Neural progenitor cell (in vitro differentiated cells): ENCODE results near the gene EPPIN. TPM values are rescaled to one million over a fixed set of nuclear protein-coding genes. Genes with fewer than 3 reads are reported as not detected.

Source experiments
- DNase-seq: peaks from one replicate; pipeline ENCODE4 v3.0.0-alpha.2; 2016; ENCODE audit warnings: low spot score
- H2AFZ ChIP-seq: fragments of 200-600 bp; sonication (generic); replicated peaks from 2 replicates; pipeline ENCODE4 v1.6.1; 2016; ENCODE audit warnings: antibody characterized with exemption
- H3F3A ChIP-seq: fragments of 200-600 bp; sonication (generic); 2 replicates; pipeline ENCODE4 v1.6.1; 2016; ENCODE audit warnings: antibody characterized with exemption, low read depth
- H3K27ac ChIP-seq: fragments of 200-600 bp; sonication (generic); 2 replicates; pipeline ENCODE4 v1.5.1; 2016; ENCODE audit warnings: mild to moderate bottlenecking
- H3K27me3 ChIP-seq: fragments of 200-600 bp; sonication (generic); 2 replicates; pipeline ENCODE4 v1.6.1; 2016; ENCODE audit warnings: mild to moderate bottlenecking, moderate library complexity
- H3K36me3 ChIP-seq: fragments of 200-600 bp; sonication (generic); 2 replicates; pipeline ENCODE4 v1.5.1; 2016
- H3K4me1 ChIP-seq: fragments of 200-600 bp; sonication (generic); 2 replicates; pipeline ENCODE4 v1.6.1; 2016; ENCODE audit warnings: mixed run types
- H3K4me2 ChIP-seq: fragments of 200-600 bp; sonication (generic); 2 replicates; pipeline ENCODE4 v1.6.1; 2016
- H3K4me3 ChIP-seq: fragments of 200-600 bp; sonication (generic); 2 replicates; pipeline ENCODE4 v1.5.1; 2016
- H3K79me2 ChIP-seq: fragments of 200-600 bp; sonication (generic); 2 replicates; pipeline ENCODE4 v1.6.1; 2016; ENCODE audit warnings: low read depth
- H3K9ac ChIP-seq: fragments of 200-600 bp; sonication (generic); 2 replicates; pipeline ENCODE4 v1.6.1; 2016
- H3K9me3 ChIP-seq: fragments of 200-600 bp; sonication (generic); 2 replicates; pipeline ENCODE4 v1.5.1; 2016; ENCODE audit warnings: low read depth
- H4K20me1 ChIP-seq: fragments of 200-600 bp; sonication (generic); 2 replicates; pipeline ENCODE4 v1.6.1; 2016; ENCODE audit warnings: low read depth
- H3K27ac Mint-ChIP-seq: 3 replicates; pipeline ENCODE4 v1.8.0; 2021; ENCODE audit warnings: mixed read lengths
- H3K27me3 Mint-ChIP-seq: 2 replicates; pipeline ENCODE4 v1.8.0; 2022; ENCODE audit warnings: low read depth, mild to moderate bottlenecking, inconsistent platforms, moderate library complexity, mixed read lengths; ENCODE audit not compliant: insufficient read depth
- H3K36me3 Mint-ChIP-seq: 3 replicates; pipeline ENCODE4 v1.8.0; 2021; ENCODE audit warnings: mixed read lengths
- H3K4me1 Mint-ChIP-seq: 3 replicates; pipeline ENCODE4 v1.8.0; 2021; ENCODE audit warnings: mixed read lengths
- H3K4me3 Mint-ChIP-seq: 3 replicates; pipeline ENCODE4 v1.8.0; 2021; ENCODE audit warnings: mild to moderate bottlenecking, moderate library complexity, mixed read lengths
- H3K9me3 Mint-ChIP-seq: 3 replicates; pipeline ENCODE4 v1.8.0; 2020; ENCODE audit warnings: mixed read lengths
- EZH2 ChIP-seq: fragments of 200-600 bp; sonication (generic); IDR thresholded peaks from 2 replicates; pipeline ENCODE4 v1.6.1; 2017; ENCODE audit warnings: antibody characterized with exemption, mild to moderate bottlenecking, moderate library complexity
- EZH2phosphoT487 ChIP-seq: fragments of 200-600 bp; sonication (generic); IDR thresholded peaks from 2 replicates; pipeline ENCODE4 v1.6.1; 2017; ENCODE audit warnings: antibody characterized with exemption
- total RNA-seq: library from RNA; depleted of rRNA; stranded (reverse); fragments of >200 nt; gene quantifications from 2 replicates; pipeline ENCODE4 v1.2.3, GENCODE V29; 2015; ENCODE audit warnings: low replicate concordance
- TF ChIP-seq, protein P1 (sequence below): fragments of 200-600 bp; sonication (generic); IDR thresholded peaks from 2 replicates; pipeline ENCODE4 v1.5.1; 2017; ENCODE audit warnings: antibody characterized with exemption, mild to moderate bottlenecking

The EPPIN gene
- total RNA-seq, 1 donor from 2014 or later: not detected

DNA sequence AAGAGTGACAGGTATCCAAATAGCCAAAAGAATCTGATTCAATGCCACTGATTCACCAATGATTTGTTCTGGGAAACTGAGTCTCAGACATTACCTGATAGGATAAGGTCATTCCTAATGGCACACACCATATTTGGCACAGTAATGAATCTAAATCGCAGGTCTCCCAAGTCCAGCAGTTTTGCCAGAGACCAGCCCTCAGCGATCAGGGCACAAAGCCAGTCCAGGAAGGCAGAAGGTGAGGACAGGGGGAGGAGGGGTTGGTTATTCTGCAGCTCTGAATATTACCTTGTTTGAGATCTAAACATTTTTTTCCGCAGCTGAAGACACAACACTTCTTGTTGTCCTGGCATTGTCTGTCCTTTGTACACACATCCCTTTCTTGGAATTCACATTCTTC, 1.9 kb downstream of the EPPIN start:
- H3K9me3 ChIP-seq: no peaks in the 10 kb centered on the region

DNA sequence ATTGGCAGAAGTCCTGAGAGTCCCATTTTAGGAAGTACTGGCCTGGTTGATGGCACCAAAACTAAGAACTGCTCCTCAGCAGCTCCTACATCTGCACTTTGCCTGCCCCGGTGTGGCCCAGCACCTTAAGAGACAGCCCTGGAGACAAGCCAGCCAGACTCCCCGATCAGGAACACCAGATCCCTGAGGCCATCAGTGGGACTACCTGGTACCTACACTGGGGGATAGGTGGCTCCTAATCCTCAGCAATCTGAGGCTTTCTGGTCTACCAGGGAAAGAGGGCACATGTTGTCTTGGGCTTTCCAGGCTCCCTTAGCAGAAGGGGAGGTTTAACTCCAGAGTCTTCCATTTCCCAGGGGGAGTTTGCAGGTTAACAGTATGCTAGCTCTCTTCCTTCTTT, 7.8 kb downstream of the EPPIN start, which contains the start of gene WFDC6:
TSS of gene WFDC6 (minus strand) at position 101 of the 400 bp plus-strand sequence. CDS start at position 26, 75 bp downstream.
- no peak within 1 kb of the TSS for H3K27ac ChIP-seq
- H3K79me2 ChIP-seq: no peaks in the 10 kb centered on the region
- H3F3A ChIP-seq: no peaks in the 10 kb centered on the region
- TF ChIP-seq EZH2 (no peak), EZH2phosphoT487 (no peak)
- TF ChIP-seq, protein P1, sequence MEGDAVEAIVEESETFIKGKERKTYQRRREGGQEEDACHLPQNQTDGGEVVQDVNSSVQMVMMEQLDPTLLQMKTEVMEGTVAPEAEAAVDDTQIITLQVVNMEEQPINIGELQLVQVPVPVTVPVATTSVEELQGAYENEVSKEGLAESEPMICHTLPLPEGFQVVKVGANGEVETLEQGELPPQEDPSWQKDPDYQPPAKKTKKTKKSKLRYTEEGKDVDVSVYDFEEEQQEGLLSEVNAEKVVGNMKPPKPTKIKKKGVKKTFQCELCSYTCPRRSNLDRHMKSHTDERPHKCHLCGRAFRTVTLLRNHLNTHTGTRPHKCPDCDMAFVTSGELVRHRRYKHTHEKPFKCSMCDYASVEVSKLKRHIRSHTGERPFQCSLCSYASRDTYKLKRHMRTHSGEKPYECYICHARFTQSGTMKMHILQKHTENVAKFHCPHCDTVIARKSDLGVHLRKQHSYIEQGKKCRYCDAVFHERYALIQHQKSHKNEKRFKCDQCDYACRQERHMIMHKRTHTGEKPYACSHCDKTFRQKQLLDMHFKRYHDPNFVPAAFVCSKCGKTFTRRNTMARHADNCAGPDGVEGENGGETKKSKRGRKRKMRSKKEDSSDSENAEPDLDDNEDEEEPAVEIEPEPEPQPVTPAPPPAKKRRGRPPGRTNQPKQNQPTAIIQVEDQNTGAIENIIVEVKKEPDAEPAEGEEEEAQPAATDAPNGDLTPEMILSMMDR: no peak
- H3K36me3 ChIP-seq: no peaks in the 10 kb centered on the region
- Mint-ChIP-seq H3K27ac (no peak within 1 kb of the TSS), H3K4me3 (no peak within 1 kb of the TSS), H3K4me1 (no peaks in the 10 kb centered on the region), H3K27me3 (peaks cover 8% of the 10 kb centered on the region), H3K36me3 (no peaks in the 10 kb centered on the region), H3K9me3 (no peaks in the 10 kb centered on the region)
- H2AFZ ChIP-seq: no peak within 1 kb of the TSS
- no peak within 1 kb of the TSS for H3K9ac ChIP-seq
- H4K20me1 ChIP-seq: no peaks in the 10 kb centered on the region
- H3K4me3 ChIP-seq: no peak within 1 kb of the TSS
- no peaks in the 10 kb centered on the region for H3K27me3 ChIP-seq
- H3K4me1 ChIP-seq: no peaks in the 10 kb centered on the region
- no peaks in the 10 kb centered on the region for H3K9me3 ChIP-seq
- no peak within 1 kb of the TSS for H3K4me2 ChIP-seq
- DNase-seq: no peak

More for the DNA sequence above, 1.9 kb downstream of the EPPIN start:
- no peaks in the 10 kb centered on the region for H3K4me1 ChIP-seq
- H3K79me2 ChIP-seq: no peaks in the 10 kb centered on the region
- no peak overlapping the region for H3K9ac ChIP-seq
- no peaks in the 10 kb centered on the region for H3F3A ChIP-seq
- no peak for DNase-seq
- TF ChIP-seq EZH2: no peak
- TF ChIP-seq, protein P1: no peak
- TF ChIP-seq EZH2phosphoT487: no peak
- H3K4me3 Mint-ChIP-seq: no peak overlapping the region
- H2AFZ ChIP-seq: peak overlapping the region; percentile 52
- no peaks in the 10 kb centered on the region for H3K4me1 Mint-ChIP-seq
- no peak overlapping the region for H3K4me2 ChIP-seq
- H3K27ac ChIP-seq: no peak overlapping the region
- peaks cover 8% of the 10 kb centered on the region for H3K27me3 Mint-ChIP-seq
- H3K36me3 Mint-ChIP-seq: no peaks in the 10 kb centered on the region
- H3K27me3 ChIP-seq: no peaks in the 10 kb centered on the region
- no peaks in the 10 kb centered on the region for H3K9me3 Mint-ChIP-seq
- no peak overlapping the region for H3K4me3 ChIP-seq
- H4K20me1 ChIP-seq: no peaks in the 10 kb centered on the region
- no peak overlapping the region for H3K27ac Mint-ChIP-seq
- no peaks in the 10 kb centered on the region for H3K36me3 ChIP-seq

DNA sequence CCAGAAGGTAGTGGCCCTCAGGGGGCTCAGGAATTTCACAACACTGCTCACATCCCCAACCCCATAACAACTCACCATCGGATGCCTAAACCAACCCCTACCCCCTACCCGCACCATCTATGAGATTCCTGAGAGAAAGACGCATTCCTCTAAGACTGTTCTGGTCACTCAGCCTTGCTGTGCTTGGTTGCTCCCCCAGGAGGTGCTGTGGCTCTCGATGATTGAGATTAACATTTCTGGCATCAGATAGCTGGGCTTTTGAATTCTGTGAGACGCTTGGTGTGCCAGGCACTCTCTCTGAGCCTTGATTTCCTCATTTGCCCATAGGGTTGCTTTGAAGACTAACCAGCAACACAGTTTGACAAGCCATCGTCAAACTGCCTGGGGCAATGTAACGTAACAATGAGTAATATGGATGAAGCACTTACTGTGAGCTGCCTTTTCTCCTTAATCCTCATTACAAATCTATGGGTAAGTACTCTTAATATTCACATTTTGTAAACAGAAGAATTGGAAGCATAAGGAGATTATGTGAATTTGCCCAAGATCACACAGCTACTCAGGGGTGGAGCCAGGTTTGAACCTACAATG, 8.9 kb downstream of the EPPIN start:
- H3K4me1 Mint-ChIP-seq: no peaks in the 10 kb centered on the region
- Histone ChIP-seq H4K20me1 (no peaks in the 10 kb centered on the region), H3K4me3 (no peak overlapping the region), H3F3A (no peaks in the 10 kb centered on the region), H3K4me2 (no peak overlapping the region), H3K36me3 (no peaks in the 10 kb centered on the region), H3K9me3 (no peaks in the 10 kb centered on the region), H2AFZ (no peak overlapping the region), H3K4me1 (no peaks in the 10 kb centered on the region), H3K9ac (no peak overlapping the region), H3K27me3 (no peaks in the 10 kb centered on the region), H3K79me2 (no peaks in the 10 kb centered on the region), H3K27ac (no peak overlapping the region)
- H3K27ac Mint-ChIP-seq: no peak overlapping the region
- H3K9me3 Mint-ChIP-seq: no peaks in the 10 kb centered on the region
- TF ChIP-seq, protein P1: peak; percentile 37
- no peak for TF ChIP-seq EZH2phosphoT487
- peaks cover 5% of the 10 kb centered on the region for H3K27me3 Mint-ChIP-seq
- no peaks in the 10 kb centered on the region for H3K36me3 Mint-ChIP-seq
- H3K4me3 Mint-ChIP-seq: no peak overlapping the region
- DNase-seq: peak; percentile 13
